ENCODE data around the gene ASPSCR1. TPM values are rescaled to one million over a fixed set of nuclear protein-coding genes. Genes with fewer than 3 reads are reported as not detected.

ASPSCR1 gene
- total RNA-seq, 1 experiment from 2014 or later: 37.7 TPM

DNA sequence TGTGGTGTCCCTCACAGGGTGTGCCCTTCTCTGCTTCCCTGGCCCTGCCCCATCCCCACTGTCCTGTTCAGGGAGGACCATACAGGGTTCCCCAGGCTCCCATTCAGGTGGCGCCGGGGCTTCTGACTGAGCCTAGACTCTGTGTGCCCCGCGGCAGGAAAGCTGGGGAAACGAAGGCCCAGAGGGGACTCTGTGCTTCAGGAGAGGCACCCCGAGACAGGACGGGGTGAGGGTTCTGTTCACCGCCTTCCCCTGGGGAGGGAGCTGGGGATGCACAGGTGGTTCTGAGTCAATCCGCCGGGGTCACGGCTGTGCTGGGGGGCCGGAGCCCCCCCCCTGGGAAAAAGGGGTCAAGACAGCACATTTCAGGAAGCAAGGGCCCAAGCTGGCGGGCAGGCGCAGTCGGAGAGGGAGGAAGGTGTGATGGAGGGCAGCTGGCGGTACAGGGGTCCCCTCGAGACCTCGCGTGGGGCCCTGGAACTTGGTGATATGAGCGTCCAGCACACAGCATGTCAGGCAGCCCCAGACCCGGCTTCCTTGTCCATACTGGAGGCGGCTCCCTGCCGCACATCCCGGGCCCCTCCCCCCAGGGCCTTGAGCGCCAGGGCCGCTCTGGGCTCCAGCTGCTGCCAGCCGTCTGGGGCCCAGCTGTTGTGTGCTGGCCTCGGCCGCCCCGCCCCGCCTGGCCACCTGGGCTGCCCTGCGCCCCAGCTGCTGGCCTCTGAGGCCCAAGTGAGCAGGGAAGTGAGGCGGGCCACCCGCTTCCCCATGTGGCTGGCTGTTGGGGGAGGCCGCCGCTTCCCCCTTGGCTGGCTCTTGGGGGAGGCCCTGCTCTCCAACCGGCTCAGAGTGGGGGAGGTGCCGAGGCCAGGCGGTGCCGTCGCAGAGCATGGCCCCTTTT lies 10.8 kb upstream of the ASPSCR1 start:
- intact Hi-C loops (cut with micrococcal nuclease; ENCODE audit: unreplicated experiment): no loop called here
- no peak for DNase-seq
- BruUV-seq (replicated peaks): no TSS peak

DNA sequence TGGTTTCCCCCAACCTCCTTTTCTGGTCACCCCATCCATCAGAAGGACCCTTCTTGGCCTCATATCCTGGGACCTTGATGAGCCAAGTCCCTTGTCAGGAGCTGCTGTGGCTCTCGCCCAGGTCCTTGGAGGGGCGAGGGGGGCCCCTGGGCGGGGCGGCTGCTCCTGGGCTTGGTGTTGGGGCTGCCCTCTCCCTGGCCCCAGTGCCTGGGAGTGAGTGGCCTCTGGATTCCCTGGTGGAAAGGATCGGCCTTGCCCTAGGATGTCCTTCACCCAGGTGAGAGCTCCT lies 10.2 kb upstream of the ASPSCR1 start:
- Mint-ChIP-seq H3K27ac (ENCODE audit: unreplicated experiment) (no peak overlapping the region), H3K27me3 (ENCODE audit: unreplicated experiment) (peaks cover 48% of the 10 kb centered on the region), H3K4me1 (ENCODE audit: low read depth, unreplicated experiment) (no peaks in the 10 kb centered on the region), H3K36me3 (ENCODE audit: insufficient read depth, unreplicated experiment) (peaks cover 3% of the 10 kb centered on the region), H3K4me3 (ENCODE audit: low read depth, unreplicated experiment) (no peak overlapping the region), H3K9me3 (ENCODE audit: low read depth, unreplicated experiment) (no peaks in the 10 kb centered on the region)
- BruUV-seq (replicated peaks): no TSS peak
- CTCF ChIA-PET: no interaction called here
- intact Hi-C loops (cut with micrococcal nuclease; ENCODE audit: unreplicated experiment): no loop called here
- no peak for DNase-seq
- TF ChIP-seq, protein P1, sequence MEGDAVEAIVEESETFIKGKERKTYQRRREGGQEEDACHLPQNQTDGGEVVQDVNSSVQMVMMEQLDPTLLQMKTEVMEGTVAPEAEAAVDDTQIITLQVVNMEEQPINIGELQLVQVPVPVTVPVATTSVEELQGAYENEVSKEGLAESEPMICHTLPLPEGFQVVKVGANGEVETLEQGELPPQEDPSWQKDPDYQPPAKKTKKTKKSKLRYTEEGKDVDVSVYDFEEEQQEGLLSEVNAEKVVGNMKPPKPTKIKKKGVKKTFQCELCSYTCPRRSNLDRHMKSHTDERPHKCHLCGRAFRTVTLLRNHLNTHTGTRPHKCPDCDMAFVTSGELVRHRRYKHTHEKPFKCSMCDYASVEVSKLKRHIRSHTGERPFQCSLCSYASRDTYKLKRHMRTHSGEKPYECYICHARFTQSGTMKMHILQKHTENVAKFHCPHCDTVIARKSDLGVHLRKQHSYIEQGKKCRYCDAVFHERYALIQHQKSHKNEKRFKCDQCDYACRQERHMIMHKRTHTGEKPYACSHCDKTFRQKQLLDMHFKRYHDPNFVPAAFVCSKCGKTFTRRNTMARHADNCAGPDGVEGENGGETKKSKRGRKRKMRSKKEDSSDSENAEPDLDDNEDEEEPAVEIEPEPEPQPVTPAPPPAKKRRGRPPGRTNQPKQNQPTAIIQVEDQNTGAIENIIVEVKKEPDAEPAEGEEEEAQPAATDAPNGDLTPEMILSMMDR (IDR thresholded peaks at IDR 0.05; ENCODE audit: unreplicated experiment): no peak

More for the DNA sequence above, 10.8 kb upstream of the ASPSCR1 start:
- H3K9me3 Mint-ChIP-seq (ENCODE audit: low read depth, unreplicated experiment): no peaks in the 10 kb centered on the region
- CTCF ChIA-PET: no interaction called here
- no peaks in the 10 kb centered on the region for H3K4me1 Mint-ChIP-seq (ENCODE audit: low read depth, unreplicated experiment)
- H3K4me3 Mint-ChIP-seq (ENCODE audit: low read depth, unreplicated experiment): no peak overlapping the region
- TF ChIP-seq, protein P1 (IDR thresholded peaks at IDR 0.05; ENCODE audit: unreplicated experiment): no peak
- peaks cover 6% of the 10 kb centered on the region for H3K36me3 Mint-ChIP-seq (ENCODE audit: insufficient read depth, unreplicated experiment)
- H3K27me3 Mint-ChIP-seq (ENCODE audit: unreplicated experiment): peaks cover 53% of the 10 kb centered on the region
- no peak overlapping the region for H3K27ac Mint-ChIP-seq (ENCODE audit: unreplicated experiment)

DNA sequence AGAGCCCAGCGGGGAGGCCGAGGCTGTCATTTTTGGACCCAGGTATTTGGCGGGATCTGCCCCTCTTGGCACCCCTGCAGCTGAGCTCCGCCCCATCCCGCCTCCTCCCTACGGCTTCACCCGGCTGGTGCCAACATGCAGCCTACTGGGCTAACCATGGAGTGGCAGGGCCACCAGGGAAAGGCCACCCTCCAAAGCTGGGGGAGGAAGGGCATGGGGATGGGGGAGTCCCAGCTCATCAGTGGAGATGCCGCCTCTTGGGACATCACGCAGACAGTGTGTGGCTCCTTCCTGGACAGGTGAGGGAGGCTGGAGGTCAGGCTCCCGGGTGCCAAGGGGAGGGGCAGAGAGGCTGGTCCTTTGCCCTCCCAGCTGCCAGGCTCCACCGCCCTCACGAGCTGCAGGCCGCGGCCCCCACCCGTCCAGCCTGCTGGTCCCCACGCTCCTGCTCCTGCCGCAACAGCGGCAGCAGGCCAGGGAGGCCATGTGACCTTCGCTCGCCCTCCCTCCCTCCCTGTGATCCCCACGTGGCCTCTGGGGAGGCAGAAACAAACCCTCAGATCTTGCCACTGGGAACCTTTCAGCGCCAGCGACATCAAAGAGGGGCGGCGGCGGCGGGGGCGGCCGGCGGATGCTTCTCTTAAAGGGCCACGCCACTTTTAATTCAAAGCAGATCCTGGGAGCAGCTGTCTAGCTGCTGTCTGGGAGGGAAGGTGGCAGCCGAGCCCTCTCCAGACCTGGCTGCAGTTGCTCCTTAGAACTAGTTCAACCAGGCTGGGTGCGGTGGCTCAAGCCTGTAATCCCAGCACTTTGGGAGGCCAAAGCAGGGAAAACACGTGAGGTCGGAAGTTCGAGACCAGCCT lies 9.7 kb upstream of the ASPSCR1 start:
- TF ChIP-seq, protein P1 (IDR thresholded peaks at IDR 0.05; ENCODE audit: unreplicated experiment): no peak
- Mint-ChIP-seq H3K27ac (ENCODE audit: unreplicated experiment) (no peak overlapping the region), H3K4me3 (ENCODE audit: low read depth, unreplicated experiment) (no peak overlapping the region), H3K36me3 (ENCODE audit: insufficient read depth, unreplicated experiment) (no peaks in the 10 kb centered on the region), H3K4me1 (ENCODE audit: low read depth, unreplicated experiment) (no peaks in the 10 kb centered on the region), H3K27me3 (ENCODE audit: unreplicated experiment) (peaks cover 42% of the 10 kb centered on the region), H3K9me3 (ENCODE audit: low read depth, unreplicated experiment) (no peaks in the 10 kb centered on the region)
- intact Hi-C loops (cut with micrococcal nuclease; ENCODE audit: unreplicated experiment): no loop called here
- BruUV-seq (replicated peaks): no TSS peak
- peak; percentile 34 for DNase-seq
- CTCF ChIA-PET: interaction anchor here (0.6 to 0.7 kb wide), 3 partner anchors 9 to 449 kb away, joined by 3 to 6 read pairs (median 4); no protein-coding TSS in a partner anchor

DNA sequence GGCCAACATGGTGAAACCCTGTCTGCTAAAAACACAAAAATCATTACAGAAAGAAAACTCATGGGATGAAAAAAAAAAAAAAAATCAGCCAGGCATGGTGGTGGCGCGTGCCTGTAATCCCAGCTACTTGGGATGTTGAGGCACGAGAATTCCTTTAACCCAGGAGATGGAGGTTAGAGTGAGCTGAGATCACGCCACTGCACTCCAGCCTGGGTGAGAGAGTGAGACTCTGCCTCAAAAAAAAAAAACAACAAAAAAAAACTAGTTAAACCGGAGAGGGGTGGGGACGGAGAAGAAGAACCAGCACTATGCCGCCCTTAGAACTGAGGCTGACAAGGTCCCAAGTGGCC lies 9.1 kb upstream of the ASPSCR1 start:
- CTCF ChIA-PET: interaction anchor here (0.7 kb wide), 2 partner anchors 10 to 143 kb away, joined by 4 to 6 read pairs; no protein-coding TSS in a partner anchor
- H3K27me3 Mint-ChIP-seq (ENCODE audit: unreplicated experiment): peaks cover 36% of the 10 kb centered on the region
- H3K4me3 Mint-ChIP-seq (ENCODE audit: low read depth, unreplicated experiment): no peak overlapping the region
- no peak for DNase-seq
- H3K27ac Mint-ChIP-seq (ENCODE audit: unreplicated experiment): no peak overlapping the region
- intact Hi-C loops (cut with micrococcal nuclease; ENCODE audit: unreplicated experiment): no loop called here
- no TSS peak for BruUV-seq (replicated peaks)
- TF ChIP-seq, protein P1 (IDR thresholded peaks at IDR 0.05; ENCODE audit: unreplicated experiment): no peak
- no peaks in the 10 kb centered on the region for H3K4me1 Mint-ChIP-seq (ENCODE audit: low read depth, unreplicated experiment)
- peaks cover 2% of the 10 kb centered on the region for H3K9me3 Mint-ChIP-seq (ENCODE audit: low read depth, unreplicated experiment)
- H3K36me3 Mint-ChIP-seq (ENCODE audit: insufficient read depth, unreplicated experiment): no peaks in the 10 kb centered on the region

All from Calu3 (cell line).